Lower leg skin (tissue), 4 donors: Measurements from ENCODE around the gene GYPC. TPM values are rescaled to one million over a fixed set of nuclear protein-coding genes. Genes with fewer than 3 reads are reported as not detected.
A peak's percentile ranks its signal among the peaks of the same experiment; 100 is the strongest.
"Not testable (repeated sequence)": the region's sequence is repeated elsewhere in the genome, so short reads cannot be mapped to it uniquely, and the experiment has no call there.

Experiments
- DNase-seq, 2 donors: peaks; one replicate each; pipeline ENCODE4 v3.0.0-alpha.2; 2019; ENCODE audit warnings: low spot score in 2 of 2
- H3K4me3 ChIP-seq: fragments of 200-600 bp; sonication (generic); 2 replicates; pipeline ENCODE4 v1.5.1; 2017; ENCODE audit warnings: mild to moderate bottlenecking, low read depth; ENCODE audit not compliant: poor library complexity, severe bottlenecking
- CTCF ChIP-seq, 3 donors: fragments of 450-650 bp; IDR thresholded peaks; one replicate each; pipeline ENCODE4 v1.5.1; 2016; ENCODE audit warnings: antibody characterized with exemption in 3 of 3, mild to moderate bottlenecking in 3 of 3, moderate library complexity in 2 of 3
- POLR2A ChIP-seq, 2 donors: fragments of 450-650 bp; IDR thresholded peaks; one replicate each; pipeline ENCODE4 v1.6.1; 2016 to 2017; ENCODE audit warnings: antibody characterized with exemption in 2 of 2, mild to moderate bottlenecking in 1 of 2, moderate library complexity in 1 of 2
- WGBS, 2 donors: methylation state at CpG; one replicate each; pipeline ENCODE4 v1.1.5; 2018; 5-methylcytosine and 5-hydroxymethylcytosine counted together
- intact Hi-C: fragments of 100-400 bp; cut with DNase I; formaldehyde crosslinking; loops from one replicate; pipeline ENCODE4 v1.15.0; 2023; ENCODE audit warnings: low total_unique reads
- total RNA-seq, 4 donors: library from RNA; depleted of rRNA; stranded (reverse); fragments of >200 nt; gene quantifications; one replicate each; pipeline ENCODE4 v1.1.0, GENCODE V29; 2016

Gene GYPC
- total RNA-seq, 4 donors from 2014 or later, result 16.9 to 55.6 (median 21.7) TPM

- intact Hi-C loops, result no loop called here
- no peak for DNase-seq
- H3K4me3 ChIP-seq, result no peak overlapping the region
- 74 to 86% methylated on average over 3 of the region's 3 CpGs for WGBS, 2 donors
- TF ChIP-seq POLR2A (IDR thresholded peaks at IDR 0.05) (no peak), CTCF (IDR thresholded peaks at IDR 0.05) (no peak)
These were observed 16.7 kb upstream of the GYPC start for GRCh38 chr2:126639276-126639675.

GRCh38 chr2:126641294-126641693 lies 14.7 kb upstream of the GYPC start:
- WGBS, 2 donors, result 92 to 93% methylated on average over 9 of the region's 9 CpGs
- intact Hi-C loops, H3K4me3 ChIP-seq: not testable (repeated sequence)
- peak in 1 of 2 donors; percentile 56 for DNase-seq

GRCh38 chr2:126642031-126642430 lies 13.9 kb upstream of the GYPC start:
- intact Hi-C loops, result no loop called here
- peak in 1 of 2 donors; percentile 42 for DNase-seq
- 70 to 76% methylated on average over 4 of the region's 4 CpGs for WGBS, 2 donors
- TF ChIP-seq POLR2A (IDR thresholded peaks at IDR 0.05) (no peak), CTCF (IDR thresholded peaks at IDR 0.05) (no peak)
- H3K4me3 ChIP-seq, result no peak overlapping the region

- peak in 1 of 2 donors; percentile 45 for DNase-seq
- TF ChIP-seq POLR2A (IDR thresholded peaks at IDR 0.05), result no peak
- TF ChIP-seq CTCF (IDR thresholded peaks at IDR 0.05), result no peak
- WGBS, 2 donors, result 86 to 87% methylated on average over 6 of the region's 6 CpGs
- H3K4me3 ChIP-seq, result no peak overlapping the region
- intact Hi-C loops, result no loop called here
These were observed 12.5 kb upstream of the GYPC start for GRCh38 chr2:126643431-126643830.

GRCh38 chr2:126643972-126644371 lies 12.0 kb upstream of the GYPC start:
- WGBS, 2 donors, result 78 to 91% methylated on average over 3 of the region's 3 CpGs
- intact Hi-C loops, result no loop called here
- DNase-seq, result no peak
- no peak overlapping the region for H3K4me3 ChIP-seq
- no peak for TF ChIP-seq POLR2A (IDR thresholded peaks at IDR 0.05)
- no peak for TF ChIP-seq CTCF (IDR thresholded peaks at IDR 0.05)

GRCh38 chr2:126644630-126645191 lies 11.2 kb upstream of the GYPC start:
- intact Hi-C loops, result no loop called here
- H3K4me3 ChIP-seq, result no peak overlapping the region
- TF ChIP-seq CTCF (IDR thresholded peaks at IDR 0.05), result no peak
- DNase-seq, result peak in 1 of 2 donors; percentile 84
- 32% methylated on average over 2 of the region's 2 CpGs for WGBS, 2 donors
